ENCODE measurements around the gene APOA1.

Gene APOA1

DNA sequence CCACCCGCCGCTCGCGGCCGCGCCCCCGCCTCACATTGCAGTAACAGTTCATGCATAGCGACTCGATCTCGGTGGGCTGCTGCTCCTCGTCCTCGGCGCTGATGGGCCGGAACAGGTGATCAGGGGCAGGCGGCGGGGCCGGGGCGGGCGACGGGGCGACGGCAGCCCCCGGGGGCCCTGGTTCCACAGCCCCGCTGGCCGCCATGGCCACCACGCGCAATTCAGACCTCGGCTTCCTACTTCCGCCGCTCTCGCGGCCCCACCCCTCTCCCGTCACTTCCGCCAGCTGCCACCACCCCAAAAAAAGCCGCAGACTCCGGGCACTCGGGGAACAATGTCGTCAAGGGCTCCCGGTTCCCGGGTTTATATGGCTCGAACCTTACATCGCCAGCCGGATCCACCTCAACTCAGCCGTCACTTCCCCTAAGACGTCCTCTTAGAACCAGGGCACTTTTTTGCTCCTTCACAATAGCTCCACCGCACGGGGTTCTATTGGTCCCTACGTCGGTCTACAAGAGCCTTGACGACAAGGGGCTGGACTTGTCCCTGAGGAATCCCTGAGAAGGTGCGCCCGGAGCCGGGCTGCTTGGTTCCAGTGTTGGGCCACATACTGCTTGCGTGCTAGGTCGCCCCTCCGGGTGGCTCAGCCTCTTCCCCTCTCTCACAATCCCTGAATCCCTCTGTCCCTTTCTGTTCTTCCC is 49.5 kb downstream of the APOA1 start, which contains the start of gene ZPR1:
ZPR1 (minus strand) TSS at position 238 of the 701 bp plus-strand sequence; CDS start at position 205, 33 bp downstream.
- H3K36me3 ChIP-seq (ENCODE audit: insufficient read depth, low read length), result peaks cover 23% of the 10 kb centered on the region
- H3K9me3 ChIP-seq (ENCODE audit: control insufficient read depth, insufficient read depth, low read length), result no peaks in the 10 kb centered on the region
- peak within 1 kb of the TSS; percentile 95 for H3K9ac ChIP-seq (ENCODE audit: low read depth, low read length)
- H3K4me1 ChIP-seq (ENCODE audit: insufficient read depth, low read length), result no peaks in the 10 kb centered on the region

DNA sequence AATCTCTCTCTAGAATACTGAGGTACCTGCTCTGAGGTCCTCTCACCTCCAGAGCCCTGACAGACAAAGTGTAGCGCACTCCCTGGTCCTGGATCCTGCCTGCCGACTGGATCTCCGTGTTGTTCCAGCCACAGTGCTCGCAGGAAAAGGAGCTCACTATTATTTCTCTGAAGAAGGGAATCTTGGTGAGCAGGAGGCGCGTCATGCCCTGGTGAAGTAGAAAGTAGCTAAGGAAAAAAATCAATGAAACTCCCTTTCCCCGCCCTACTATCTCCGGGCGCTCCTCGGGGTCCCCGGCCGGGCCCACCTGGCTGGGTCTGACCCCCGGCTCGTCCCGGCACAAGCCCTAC is 50.0 kb downstream of the APOA1 start:
- Histone ChIP-seq H3K9ac (ENCODE audit: low read depth, low read length) (peak overlapping the region; percentile 95), H3K4me1 (ENCODE audit: insufficient read depth, low read length) (no peaks in the 10 kb centered on the region), H3K9me3 (ENCODE audit: control insufficient read depth, insufficient read depth, low read length) (no peaks in the 10 kb centered on the region), H3K36me3 (ENCODE audit: insufficient read depth, low read length) (peaks cover 26% of the 10 kb centered on the region)

GRCh38 chr11:116786966-116787365 is 50.5 kb downstream of the APOA1 start:
- Histone ChIP-seq H3K36me3 (ENCODE audit: insufficient read depth, low read length) (peaks cover 26% of the 10 kb centered on the region), H3K9ac (ENCODE audit: low read depth, low read length) (peak overlapping the region; percentile 95), H3K9me3 (ENCODE audit: control insufficient read depth, insufficient read depth, low read length) (no peaks in the 10 kb centered on the region), H3K4me1 (ENCODE audit: insufficient read depth, low read length) (no peaks in the 10 kb centered on the region)

DNA sequence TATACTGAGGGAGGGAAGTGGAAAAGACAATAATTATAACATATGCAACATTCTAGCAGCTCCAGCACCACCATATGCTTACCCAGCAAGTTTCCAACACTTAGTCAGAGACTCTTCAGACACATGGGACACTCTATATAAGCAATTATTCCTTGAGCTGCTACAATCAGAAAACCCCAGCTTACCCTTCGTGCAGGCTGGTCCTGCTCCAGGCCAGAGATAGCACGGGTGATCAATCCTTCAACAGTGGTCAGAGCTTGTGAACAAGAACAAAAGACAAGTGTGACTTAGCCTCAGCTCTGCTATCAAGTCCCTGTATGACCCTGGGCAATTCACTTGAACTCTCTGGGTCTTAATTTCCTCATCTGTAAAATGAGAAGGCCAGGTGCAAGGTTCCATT is 51.1 kb downstream of the APOA1 start:
- peaks cover 26% of the 10 kb centered on the region for H3K36me3 ChIP-seq (ENCODE audit: insufficient read depth, low read length)
- no peak overlapping the region for H3K9ac ChIP-seq (ENCODE audit: low read depth, low read length)

More for the DNA sequence above, 51.1 kb downstream of the APOA1 start:
- Histone ChIP-seq H3K4me1 (ENCODE audit: insufficient read depth, low read length) (no peaks in the 10 kb centered on the region), H3K9me3 (ENCODE audit: control insufficient read depth, insufficient read depth, low read length) (no peaks in the 10 kb centered on the region)

Measured in ES-I3 (cell line).